HK-2 (cell line): ENCODE data around the gene RFX2.

Experiments used
- DNase-seq: peaks from one replicate; pipeline ENCODE4 v3.0.0-alpha.2; 2018; ENCODE audit not compliant: unreplicated experiment

Gene RFX2

GRCh38 chr19:6103894-6104293, 6.4 kb downstream of the RFX2 start:
- no peak for DNase-seq

- DNase-seq = no peak
Observed at GRCh38 chr19:6103217-6103644, 7.1 kb downstream of the RFX2 start.

GRCh38 chr19:6101991-6102390, 8.3 kb downstream of the RFX2 start:
- no peak for DNase-seq

GRCh38 chr19:6101291-6101825, 8.9 kb downstream of the RFX2 start:
- no peak for DNase-seq

- DNase-seq = no peak
Observed at GRCh38 chr19:6100284-6100915, 9.9 kb downstream of the RFX2 start.

- no peak for DNase-seq
Observed at GRCh38 chr19:6099599-6099998, 10.7 kb downstream of the RFX2 start.

GRCh38 chr19:6099033-6099432, 11.3 kb downstream of the RFX2 start:
- DNase-seq = no peak

- no peak for DNase-seq
Observed at GRCh38 chr19:6098574-6098973, 11.7 kb downstream of the RFX2 start.

GRCh38 chr19:6097911-6098310, 12.4 kb downstream of the RFX2 start:
- no peak for DNase-seq

GRCh38 chr19:6095760-6096159, 14.5 kb downstream of the RFX2 start:
- no peak for DNase-seq

GRCh38 chr19:6092329-6093286, 17.7 kb downstream of the RFX2 start:
- DNase-seq = peak; percentile 92

GRCh38 chr19:6091771-6092291, 18.5 kb downstream of the RFX2 start:
- DNase-seq = peak; percentile 22

- DNase-seq = no peak
Observed at GRCh38 chr19:6090634-6091033, 19.7 kb downstream of the RFX2 start.

GRCh38 chr19:6088602-6089049, 21.7 kb downstream of the RFX2 start:
- DNase-seq = no peak

- DNase-seq = peak; percentile 35
Observed at GRCh38 chr19:6087074-6087571, 23.2 kb downstream of the RFX2 start.

- no peak for DNase-seq
Observed at GRCh38 chr19:6086068-6086788, 24.1 kb downstream of the RFX2 start.

- DNase-seq = no peak
Observed at GRCh38 chr19:6084821-6085220, 25.5 kb downstream of the RFX2 start.

GRCh38 chr19:6079107-6079506, 31.2 kb downstream of the RFX2 start:
- DNase-seq = no peak

GRCh38 chr19:6078068-6078467, 32.2 kb downstream of the RFX2 start:
- DNase-seq = no peak

- no peak for DNase-seq
Observed at GRCh38 chr19:6076675-6077463, 33.4 kb downstream of the RFX2 start.

- DNase-seq = no peak
Observed at GRCh38 chr19:6076291-6076665, 34.0 kb downstream of the RFX2 start.
